Ovary (tissue), 9 donors: Measurements from ENCODE around the gene DTNA. TPM values are rescaled to one million over a fixed set of nuclear protein-coding genes. Genes with fewer than 3 reads are reported as not detected.

Experiments
- DNase-seq, 5 donors: peaks; one replicate each; pipeline ENCODE4 v3.0.0-alpha.2; 2019 to 2020
- H3K27ac ChIP-seq, 2 donors: fragments of 200-600 bp; one replicate each; pipeline versions ENCODE4 v1.5.1 to v1.8.0; 2019 to 2022
- H3K27me3 ChIP-seq: fragments of 200-600 bp; one replicate; pipeline ENCODE4 v1.8.0; 2022
- H3K36me3 ChIP-seq: fragments of 200-600 bp; sonication (generic); one replicate; pipeline ENCODE4 v1.5.1; 2019
- H3K4me1 ChIP-seq: one replicate; pipeline ENCODE4 v1.8.1; 2013; ENCODE audit warnings: mild to moderate bottlenecking, moderate library complexity; ENCODE audit not compliant: insufficient read depth
- H3K4me3 ChIP-seq: fragments of 200-600 bp; sonication (generic); one replicate; pipeline ENCODE4 v1.5.1; 2017
- H3K9me3 ChIP-seq, 2 donors: fragments of 200-600 bp in 1 of 2; sonication (generic) in 1 of 2; one replicate each; pipeline versions ENCODE4 v1.5.1 to v1.8.1; 2013 to 2019; ENCODE audit warnings: mild to moderate bottlenecking in 1 of 2, moderate library complexity in 1 of 2
- EP300 ChIP-seq: sonication (generic); formaldehyde crosslinking; IDR thresholded peaks from one replicate; pipeline ENCODE4 v1.6.1; 2017; ENCODE audit warnings: antibody characterized with exemption
- POLR2A ChIP-seq: fragments of 450-650 bp; IDR thresholded peaks from one replicate; pipeline ENCODE4 v1.6.1; 2017; ENCODE audit warnings: antibody characterized with exemption, mild to moderate bottlenecking, moderate library complexity
- WGBS, 3 donors: extraction: QIAGEN DNeasy Blood & Tissue Kit in 1 of 3; methylation state at CpG; one replicate each; pipeline versions ENCODE4 v1.1.5 to v1.1.7; 2013 to 2017; 5-methylcytosine and 5-hydroxymethylcytosine counted together
- intact Hi-C, 4 donors: fragments of 100-400 bp; cut with DNase I; formaldehyde crosslinking; loops; one replicate each; pipeline versions ENCODE4 v1.11.0 to v1.15.1; 2022 to 2023
- polyA plus RNA-seq, 2 donors: library from polyadenylated mRNA; stranded (reverse); fragments of 200-250 nt in 1 of 2; fragments of 350-450 nt in 1 of 2; fragmentation: Illumina TruSeq in 1 of 2; extraction: RNeasy Lipid Tissue Mini Kit (QIAGEN cat#74804) in 1 of 2; gene quantifications; one replicate each; pipeline ENCODE4 v1.2.3, GENCODE V29; 2013 to 2014
- total RNA-seq, 7 donors: library from RNA; depleted of rRNA in 2 of 7; stranded (reverse); fragments of >200 nt in 2 of 7; fragmentation: NEBNext Ultra II Directional in 3 of 7; extraction: Animal tissue kit (Norgen Biotek cat#: 25700) in 3 of 7; gene quantifications; one replicate each; pipeline versions ENCODE4 v1.1.0 to v1.2.4, GENCODE V29; 2016 to 2023
- TF ChIP-seq, protein P1 (sequence below), 3 donors: fragments of 450-650 bp in 2 of 3; fragments of 200-600 bp in 1 of 3; IDR thresholded peaks; one replicate each; pipeline versions ENCODE4 v1.5.1 to v1.8.0; 2016 to 2022; ENCODE audit warnings: antibody characterized with exemption in 3 of 3, mild to moderate bottlenecking in 1 of 3
- donor health status: DM: no; HTN: no; CAD: no; lungs with moderate emphysema.
- donor health status: DM: no; HTN: no; CAD: no.
- donor health status: Bipolar disorder and iron deficiency.
- donor health status: DM: yes; HTN: yes; CAD: no.
- donor health status: DM: no; HTN: no; CAD: no.
- donor health status: DM: yes; HTN: yes; CAD: no.

DTNA gene
- total and polyA plus RNA-seq, 9 donors, result 4.3 to 34.2 (median 18.4) TPM

DNA sequence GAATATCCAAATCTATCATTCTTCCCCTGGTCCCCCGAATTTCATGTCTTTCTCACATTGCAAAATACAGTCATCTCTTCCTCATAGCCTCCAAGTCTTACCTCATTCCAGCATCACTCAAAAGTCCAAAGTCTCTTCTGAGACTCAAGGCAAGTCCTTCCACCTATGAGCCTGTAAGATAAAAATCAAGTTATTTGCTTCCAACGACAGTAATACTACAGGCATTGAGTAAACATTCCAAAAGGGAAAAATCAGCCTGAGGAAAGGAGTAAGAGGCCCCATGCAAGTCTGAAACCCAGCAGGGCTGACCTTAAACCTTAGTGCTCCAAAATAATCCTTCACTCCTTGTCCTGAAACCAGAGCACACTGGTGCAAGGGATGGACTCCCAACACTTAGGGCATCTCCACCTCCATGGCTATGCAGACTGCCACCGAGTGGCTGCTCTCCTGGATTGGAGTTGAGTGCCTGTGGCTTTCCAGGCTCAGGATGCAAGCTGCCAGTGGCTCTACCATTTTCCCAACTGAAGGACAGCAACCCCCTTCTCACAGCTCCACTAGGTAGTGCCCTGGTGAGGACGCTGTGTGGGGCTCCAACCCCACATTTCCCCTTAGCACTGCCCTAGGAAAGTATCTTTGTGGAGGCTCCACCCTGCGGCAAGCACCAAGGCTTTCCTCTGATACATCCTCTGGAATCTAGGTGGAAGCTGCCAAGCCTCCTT, 16.3 kb downstream of the DTNA start:
- 80 to 86% (median 85%) methylated on average over 5 of the region's 5 CpGs for WGBS, 3 donors
- Histone ChIP-seq H3K36me3 (no peaks in the 10 kb centered on the region), H3K27me3 (no peaks in the 10 kb centered on the region), H3K4me3 (no peak overlapping the region), H3K27ac (no peak overlapping the region), H3K4me1 (peaks cover 3% of the 10 kb centered on the region), H3K9me3 (no peaks in the 10 kb centered on the region)
- TF ChIP-seq, protein P1, sequence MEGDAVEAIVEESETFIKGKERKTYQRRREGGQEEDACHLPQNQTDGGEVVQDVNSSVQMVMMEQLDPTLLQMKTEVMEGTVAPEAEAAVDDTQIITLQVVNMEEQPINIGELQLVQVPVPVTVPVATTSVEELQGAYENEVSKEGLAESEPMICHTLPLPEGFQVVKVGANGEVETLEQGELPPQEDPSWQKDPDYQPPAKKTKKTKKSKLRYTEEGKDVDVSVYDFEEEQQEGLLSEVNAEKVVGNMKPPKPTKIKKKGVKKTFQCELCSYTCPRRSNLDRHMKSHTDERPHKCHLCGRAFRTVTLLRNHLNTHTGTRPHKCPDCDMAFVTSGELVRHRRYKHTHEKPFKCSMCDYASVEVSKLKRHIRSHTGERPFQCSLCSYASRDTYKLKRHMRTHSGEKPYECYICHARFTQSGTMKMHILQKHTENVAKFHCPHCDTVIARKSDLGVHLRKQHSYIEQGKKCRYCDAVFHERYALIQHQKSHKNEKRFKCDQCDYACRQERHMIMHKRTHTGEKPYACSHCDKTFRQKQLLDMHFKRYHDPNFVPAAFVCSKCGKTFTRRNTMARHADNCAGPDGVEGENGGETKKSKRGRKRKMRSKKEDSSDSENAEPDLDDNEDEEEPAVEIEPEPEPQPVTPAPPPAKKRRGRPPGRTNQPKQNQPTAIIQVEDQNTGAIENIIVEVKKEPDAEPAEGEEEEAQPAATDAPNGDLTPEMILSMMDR (IDR thresholded peaks at IDR 0.05), result no peak
- TF ChIP-seq POLR2A (no peak), EP300 (no peak)
- intact Hi-C loops, result loop anchor here in 1 of 4 donors (10.0 kb wide), 1 partner anchor 58 kb away; no protein-coding TSS in a partner anchor
- no peak for DNase-seq

DNA sequence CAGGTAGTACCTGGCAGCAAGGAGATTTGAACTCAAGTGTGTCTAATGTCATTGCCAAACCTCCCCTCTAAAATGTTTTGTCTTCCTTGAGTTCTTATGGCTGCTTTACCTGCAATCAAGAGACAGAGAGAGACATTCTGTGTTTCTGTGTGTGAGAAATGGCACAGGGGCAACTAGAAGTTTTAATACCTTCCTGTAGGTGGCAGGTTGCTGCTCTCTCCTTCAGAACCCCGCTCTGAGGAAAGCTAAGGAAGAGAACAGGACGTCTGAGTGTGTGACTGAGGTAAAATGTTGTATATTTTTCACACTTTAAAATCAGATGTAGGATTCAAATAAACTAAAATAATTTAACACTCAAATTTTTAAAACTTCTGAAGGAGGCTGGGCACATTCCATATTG, 19.2 kb downstream of the DTNA start:
- no peak for DNase-seq

DNA sequence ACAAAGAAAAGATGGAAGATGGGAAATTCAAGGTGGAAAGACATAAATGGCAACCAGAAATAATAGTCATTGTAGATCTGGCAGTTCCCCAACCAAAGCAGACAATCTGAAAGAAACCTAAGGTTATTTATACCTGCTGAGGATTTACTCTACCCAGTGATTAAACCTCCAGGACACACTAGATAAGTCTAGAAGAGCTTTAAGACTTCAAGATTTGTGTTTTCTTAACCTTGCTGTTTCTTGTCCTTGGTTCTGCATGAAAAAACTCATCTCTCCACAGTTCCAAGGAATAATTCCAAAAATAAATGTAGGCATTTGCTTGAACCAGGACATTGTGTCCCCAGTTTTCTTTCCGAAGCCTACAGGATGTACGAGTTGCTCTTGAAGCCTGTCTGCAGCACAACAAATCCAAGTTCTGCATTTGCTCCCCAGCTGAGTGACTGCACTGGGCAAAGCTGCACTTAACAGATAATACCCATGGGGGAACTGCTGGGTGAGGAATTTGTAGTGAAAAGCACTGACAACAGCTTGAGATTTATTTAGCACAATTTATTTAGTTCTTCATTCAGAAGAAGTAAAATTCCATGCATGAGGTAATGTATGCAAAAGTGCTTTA, 19.8 kb downstream of the DTNA start:
- H3K4me1 ChIP-seq, result peaks cover 3% of the 10 kb centered on the region
- TF ChIP-seq, protein P1 (IDR thresholded peaks at IDR 0.05), result no peak
- TF ChIP-seq EP300, result no peak
- no peak for TF ChIP-seq POLR2A
- WGBS, 3 donors, result 6 to 17% (median 15%) methylated on average over 2 of the region's 2 CpGs
- H3K36me3 ChIP-seq, result no peaks in the 10 kb centered on the region
- H3K27me3 ChIP-seq, result no peaks in the 10 kb centered on the region
- no peaks in the 10 kb centered on the region for H3K9me3 ChIP-seq
- H3K4me3 ChIP-seq, result no peak overlapping the region
- intact Hi-C loops, result loop anchor here in 1 of 4 donors (10.0 kb wide), 1 partner anchor 55 kb away; no protein-coding TSS in a partner anchor
- H3K27ac ChIP-seq, result no peak overlapping the region
- no peak for DNase-seq

More for the DNA sequence above, 19.2 kb downstream of the DTNA start:
- Histone ChIP-seq H3K36me3 (no peaks in the 10 kb centered on the region), H3K27ac (no peak overlapping the region), H3K4me1 (peaks cover 3% of the 10 kb centered on the region), H3K4me3 (no peak overlapping the region), H3K27me3 (no peaks in the 10 kb centered on the region), H3K9me3 (no peaks in the 10 kb centered on the region)
- 49 to 62% (median 58%) methylated on average over 2 of the region's 2 CpGs for WGBS, 3 donors
- TF ChIP-seq, protein P1 (IDR thresholded peaks at IDR 0.05), result no peak
- TF ChIP-seq POLR2A (no peak), EP300 (no peak)
- intact Hi-C loops, result loop anchor here in 1 of 4 donors (10.0 kb wide), 1 partner anchor 56 kb away; no protein-coding TSS in a partner anchor

DNA sequence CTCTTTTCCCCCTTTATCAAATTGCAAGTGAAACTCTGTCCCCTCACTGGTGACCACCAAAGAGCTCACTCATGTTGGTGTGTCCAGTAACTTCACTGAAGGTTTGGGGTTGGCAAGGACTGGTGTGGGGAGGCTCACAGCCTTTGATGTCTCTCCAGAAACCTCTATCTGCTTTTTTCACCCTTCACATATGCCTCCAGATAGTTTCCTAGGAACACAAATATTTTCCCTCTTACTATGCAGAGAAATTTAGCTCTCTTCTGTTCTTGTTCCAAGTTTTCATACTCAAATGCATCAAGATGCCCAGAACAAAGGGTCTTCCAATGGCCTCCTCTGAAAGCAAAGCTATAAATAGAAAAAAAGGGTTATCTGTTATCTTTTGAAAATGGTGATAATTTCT, 20.7 kb downstream of the DTNA start:
- DNase-seq, result no peak
- no peaks in the 10 kb centered on the region for H3K36me3 ChIP-seq
- H3K9me3 ChIP-seq, result no peaks in the 10 kb centered on the region
- no peak overlapping the region for H3K27ac ChIP-seq
- no peaks in the 10 kb centered on the region for H3K27me3 ChIP-seq
- H3K4me3 ChIP-seq, result no peak overlapping the region
- intact Hi-C loops, result no loop called here
- peaks cover 3% of the 10 kb centered on the region for H3K4me1 ChIP-seq
- TF ChIP-seq EP300 (no peak), POLR2A (no peak)
- TF ChIP-seq, protein P1 (IDR thresholded peaks at IDR 0.05), result no peak
